ENCODE data around the gene ECEL1.

- no peak for TF ChIP-seq CTCF (conservative IDR thresholded peaks at IDR 0.05; ENCODE audit: low read depth in 2 of 2)
- no peak for TF ChIP-seq EZH2phosphoT487 (IDR thresholded peaks at IDR 0.05; ENCODE audit: unreplicated experiment)
- TF ChIP-seq STAT1 (IDR thresholded peaks at IDR 0.05; ENCODE audit: unreplicated experiment), result no peak
Observed at GRCh38 chr2:232449964-232450363, 37.7 kb downstream of the ECEL1 start.
